BLaER1 treated with 17β-estradiol and CSF1 and Interleukin-3, amounts not matched to agents 10 nM and 100 nM (cell line): ENCODE data around the gene ZRANB1.

Experiments
- H3K27ac ChIP-seq, 11 experiments: shearing (Covaris generic); formaldehyde crosslinking; 2 replicates each; pipeline ENCODE4 v1.8.1; 2022
- H3K27me3 ChIP-seq, 11 experiments: shearing (Covaris generic); formaldehyde crosslinking; 2 replicates each; pipeline ENCODE4 v1.8.1; 2022
- H3K36me3 ChIP-seq, 11 experiments: shearing (Covaris generic); formaldehyde crosslinking; 2 replicates each; pipeline ENCODE4 v1.8.1; 2022
- H3K4me1 ChIP-seq, 10 experiments: shearing (Covaris generic); formaldehyde crosslinking; 2 replicates each; pipeline ENCODE4 v1.8.1; 2022
- H3K4me2 ChIP-seq, 11 experiments: shearing (Covaris generic); formaldehyde crosslinking; 2 replicates each; pipeline ENCODE4 v1.8.1; 2022
- H3K4me3 ChIP-seq, 10 experiments: shearing (Covaris generic); formaldehyde crosslinking; 2 replicates each; pipeline ENCODE4 v1.8.1; 2022
- H3K9ac ChIP-seq, 11 experiments: shearing (Covaris generic); formaldehyde crosslinking; 2 replicates each; pipeline ENCODE4 v1.8.1; 2022
- H3K9me3 ChIP-seq, 11 experiments: shearing (Covaris generic); formaldehyde crosslinking; replicated peaks in 1 of 11; 2 replicates each; pipeline ENCODE4 v1.8.1; 2022
- H4K20me1 ChIP-seq, 11 experiments: shearing (Covaris generic); formaldehyde crosslinking; 2 replicates each; pipeline ENCODE4 v1.8.1; 2022
- Cebpa-rat ChIP-seq, 11 experiments: shearing (Covaris generic); IDR thresholded peaks; 2 replicates each; pipeline ENCODE4 v1.8.1; 2022

ZRANB1 gene

DNA sequence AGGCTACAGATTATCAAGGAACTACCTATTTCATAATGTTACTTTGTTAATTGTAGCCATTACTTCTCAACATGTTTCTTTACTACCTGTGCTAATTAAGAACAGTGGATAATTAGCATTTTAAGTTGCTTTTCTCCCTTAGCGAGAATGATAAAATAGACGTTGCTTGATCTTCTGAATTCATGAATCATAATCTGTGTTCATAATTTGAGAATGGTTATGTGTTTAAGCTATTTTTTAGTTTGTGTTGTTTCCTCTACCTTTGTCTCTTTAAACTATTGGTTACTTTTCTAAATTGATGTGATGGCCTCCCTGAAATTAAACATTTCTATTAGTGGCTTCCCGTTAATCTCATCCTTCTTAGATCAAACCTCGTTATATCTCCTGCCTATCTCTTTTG is at the start of gene ZRANB1:
ZRANB1 (plus strand) TSS at position 301 of the 400 bp plus-strand sequence. CDS start 371 bp downstream, outside the sequence.
- Histone ChIP-seq H3K4me2 (peak within 1 kb of the TSS in 4 of 11 experiments; percentile 11 to 73 (median 42); a peak in 6 of 22 replicates), H3K9me3 (no peaks in the 10 kb centered on the region), H3K36me3 (peaks cover 8 to 45% (median 29%) of the 10 kb centered on the region in 11 experiments), H3K27ac (peak within 1 kb of the TSS in 3 of 11 experiments; percentile 7 to 41 (median 36); a peak in 3 of 22 replicates), H3K4me1 (peaks cover 0 to 38% (median 21%) of the 10 kb centered on the region in 10 experiments; a peak in 15 of 20 replicates), H3K27me3 (no peaks in the 10 kb centered on the region), H3K9ac (no peak within 1 kb of the TSS), H3K4me3 (no peak within 1 kb of the TSS), H4K20me1 (peaks cover 72 to 99% (median 98%) of the 10 kb centered on the region in 11 experiments)
- no peak for TF ChIP-seq Cebpa-rat (IDR thresholded peaks at IDR 0.05)

DNA sequence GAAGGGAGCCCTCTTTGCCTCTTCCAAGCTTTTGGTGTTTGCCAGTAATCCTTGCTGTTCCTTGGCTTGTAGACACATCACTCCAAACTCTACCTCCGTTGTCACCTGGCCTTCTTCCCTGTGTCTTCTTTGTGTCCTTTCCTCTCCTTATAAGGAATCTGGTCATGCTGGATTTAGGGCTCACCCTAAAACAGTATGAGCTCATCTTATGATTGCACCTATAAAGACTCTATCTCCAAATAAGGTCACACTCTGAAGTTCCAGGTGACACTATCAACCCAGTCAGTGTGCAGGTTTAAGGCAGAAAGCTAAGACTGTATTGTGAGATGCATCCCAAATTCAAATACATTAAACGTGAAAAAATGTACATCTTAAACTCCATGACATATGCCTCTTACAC is 49.0 kb upstream of the ZRANB1 start:
- Histone ChIP-seq H3K4me1 (no peaks in the 10 kb centered on the region), H3K9ac (no peak overlapping the region), H3K27ac (no peak overlapping the region), H3K36me3 (no peaks in the 10 kb centered on the region), H3K4me3 (no peak overlapping the region), H4K20me1 (no peaks in the 10 kb centered on the region), H3K27me3 (no peaks in the 10 kb centered on the region), H3K4me2 (no peak overlapping the region), H3K9me3 (no peaks in the 10 kb centered on the region)
- no peak for TF ChIP-seq Cebpa-rat (IDR thresholded peaks at IDR 0.05)

DNA sequence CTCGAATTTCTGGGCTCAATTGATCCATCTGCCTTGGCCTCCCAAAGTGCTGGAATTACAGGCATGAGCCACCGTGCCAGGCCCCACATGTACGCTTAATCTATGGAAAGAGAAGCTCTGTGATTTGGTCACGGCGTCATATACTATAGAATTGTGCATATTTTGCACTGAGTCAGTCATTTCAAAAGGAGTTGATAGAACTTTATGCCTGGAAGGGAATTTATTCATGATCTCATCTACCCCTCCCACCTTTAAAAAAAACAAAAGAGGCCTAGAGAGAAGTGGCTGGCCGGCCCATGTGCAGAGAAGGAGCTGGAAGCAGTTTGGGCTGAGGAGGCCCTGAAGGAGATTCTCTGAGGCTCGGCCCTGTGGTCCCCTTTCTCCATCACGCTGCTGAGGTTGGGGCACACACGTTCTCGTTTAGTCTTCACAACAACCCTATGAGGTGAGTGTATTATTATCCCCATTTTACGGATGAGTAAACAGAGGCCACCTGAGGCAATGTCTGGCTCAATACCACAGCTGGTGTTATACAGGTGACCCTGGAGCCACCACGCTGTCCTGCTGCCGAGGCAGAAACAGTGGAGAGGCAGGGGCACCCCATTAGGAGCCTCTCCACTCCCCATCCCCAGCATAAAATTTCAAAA is 47.2 kb upstream of the ZRANB1 start:
- Histone ChIP-seq H3K4me1 (no peaks in the 10 kb centered on the region), H3K9ac (no peak overlapping the region), H3K4me3 (no peak overlapping the region), H3K27me3 (no peaks in the 10 kb centered on the region), H4K20me1 (no peaks in the 10 kb centered on the region), H3K4me2 (no peak overlapping the region), H3K27ac (no peak overlapping the region), H3K9me3 (no peaks in the 10 kb centered on the region), H3K36me3 (no peaks in the 10 kb centered on the region)
- no peak for TF ChIP-seq Cebpa-rat (IDR thresholded peaks at IDR 0.05)

DNA sequence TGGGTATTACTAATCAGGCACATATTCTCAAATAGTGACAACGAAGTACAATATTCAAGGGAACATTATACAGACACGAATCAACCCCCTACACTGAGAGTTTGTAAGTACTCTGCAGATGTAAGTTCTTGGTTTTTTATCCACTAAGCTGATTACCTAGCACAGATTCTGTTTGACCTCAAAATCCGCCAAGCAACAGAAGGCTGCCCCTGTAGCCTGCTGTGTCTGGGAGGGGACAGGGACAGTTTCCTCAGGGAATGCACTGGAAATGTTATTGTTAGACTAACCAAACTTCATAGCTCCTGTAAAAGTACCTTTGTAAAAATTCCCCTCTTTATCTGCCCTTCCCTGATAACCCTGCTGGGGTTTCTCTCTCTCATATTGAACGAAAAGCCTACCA is 45.2 kb upstream of the ZRANB1 start:
- no peaks in the 10 kb centered on the region for H3K4me1 ChIP-seq
- no peak overlapping the region for H3K4me3 ChIP-seq
- no peaks in the 10 kb centered on the region for H3K27me3 ChIP-seq
- no peaks in the 10 kb centered on the region for H3K9me3 ChIP-seq
- no peaks in the 10 kb centered on the region for H4K20me1 ChIP-seq
- no peaks in the 10 kb centered on the region for H3K36me3 ChIP-seq
- TF ChIP-seq Cebpa-rat (IDR thresholded peaks at IDR 0.05) = no peak
- H3K27ac ChIP-seq = no peak overlapping the region
- H3K9ac ChIP-seq = no peak overlapping the region
- H3K4me2 ChIP-seq = no peak overlapping the region

DNA sequence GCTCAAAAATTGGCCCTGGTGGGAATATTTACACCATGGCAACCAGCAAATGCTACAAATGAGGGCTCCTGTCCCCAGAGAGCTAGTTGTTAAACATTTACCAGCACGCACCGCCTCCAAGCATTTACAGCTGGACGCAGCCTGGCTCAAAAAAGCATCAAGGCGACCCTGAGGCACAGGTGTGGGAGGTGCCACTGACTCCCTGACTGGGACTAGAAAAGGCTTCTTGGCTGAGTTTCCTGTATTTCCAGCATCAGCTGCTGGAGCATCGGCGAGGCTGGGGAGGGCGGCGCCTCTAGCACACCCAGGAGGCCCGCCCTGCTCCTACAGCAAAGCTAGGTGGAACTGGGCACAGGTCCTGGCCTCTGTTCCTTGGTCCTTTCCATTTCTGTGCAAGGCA is 43.5 kb upstream of the ZRANB1 start:
- Histone ChIP-seq H3K4me3 (no peak overlapping the region), H3K27ac (no peak overlapping the region)

DNA sequence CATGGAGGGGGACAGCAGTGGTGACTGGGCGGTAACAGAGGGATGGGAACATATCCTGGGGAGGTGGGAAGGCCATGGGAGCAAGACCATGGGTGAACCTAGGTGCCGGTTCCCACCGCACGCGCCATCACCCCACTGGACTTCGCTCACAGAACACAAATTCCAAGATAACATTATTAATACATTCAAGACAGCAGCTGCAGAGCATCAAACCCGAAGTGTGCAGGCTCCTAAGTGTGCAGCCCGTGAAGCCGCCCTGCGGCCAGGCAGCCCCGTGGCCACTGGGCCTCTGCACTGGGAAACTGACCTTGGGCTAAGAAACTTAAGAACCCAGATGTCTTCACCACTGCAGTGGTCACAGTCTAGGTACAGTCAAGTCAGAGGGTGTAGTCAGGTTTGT is 42.8 kb upstream of the ZRANB1 start:
- Histone ChIP-seq H4K20me1 (no peaks in the 10 kb centered on the region), H3K36me3 (no peaks in the 10 kb centered on the region), H3K4me2 (no peak overlapping the region), H3K27me3 (no peaks in the 10 kb centered on the region), H3K4me1 (no peaks in the 10 kb centered on the region), H3K27ac (no peak overlapping the region), H3K4me3 (no peak overlapping the region), H3K9ac (no peak overlapping the region), H3K9me3 (no peaks in the 10 kb centered on the region)
- no peak for TF ChIP-seq Cebpa-rat (IDR thresholded peaks at IDR 0.05)

More for the DNA sequence above, 43.5 kb upstream of the ZRANB1 start:
- H4K20me1 ChIP-seq = no peaks in the 10 kb centered on the region
- H3K9me3 ChIP-seq = no peaks in the 10 kb centered on the region
- H3K4me1 ChIP-seq = no peaks in the 10 kb centered on the region
- no peak overlapping the region for H3K4me2 ChIP-seq
- H3K36me3 ChIP-seq = no peaks in the 10 kb centered on the region
- H3K27me3 ChIP-seq = no peaks in the 10 kb centered on the region
- TF ChIP-seq Cebpa-rat (IDR thresholded peaks at IDR 0.05) = no peak
- no peak overlapping the region for H3K9ac ChIP-seq

DNA sequence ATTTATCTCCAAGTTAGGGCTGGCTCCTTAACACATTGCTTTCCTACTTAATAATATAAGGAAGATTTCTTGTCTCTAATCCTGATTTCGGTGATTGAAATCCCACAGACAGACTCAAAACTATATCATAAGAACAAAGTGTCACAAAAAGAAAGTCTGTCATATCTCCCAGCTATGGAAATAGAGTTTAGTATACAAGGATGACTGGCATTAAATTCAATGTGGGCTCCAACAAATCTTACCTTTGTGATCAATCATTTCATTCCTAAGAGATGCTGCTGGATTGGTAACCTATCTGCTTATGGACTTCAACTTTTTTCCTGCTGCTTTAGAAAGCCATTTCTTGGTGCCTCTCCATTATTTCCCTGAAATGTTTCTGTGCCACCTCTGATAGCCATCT is 39.5 kb upstream of the ZRANB1 start:
- no peaks in the 10 kb centered on the region for H3K27me3 ChIP-seq
- TF ChIP-seq Cebpa-rat (IDR thresholded peaks at IDR 0.05) = no peak
- H3K9me3 ChIP-seq = no peaks in the 10 kb centered on the region
- no peaks in the 10 kb centered on the region for H3K36me3 ChIP-seq
- no peak overlapping the region for H3K9ac ChIP-seq
- no peak overlapping the region for H3K4me3 ChIP-seq
- H3K4me1 ChIP-seq = no peaks in the 10 kb centered on the region
- no peak overlapping the region for H3K27ac ChIP-seq
- no peak overlapping the region for H3K4me2 ChIP-seq
- no peaks in the 10 kb centered on the region for H4K20me1 ChIP-seq

DNA sequence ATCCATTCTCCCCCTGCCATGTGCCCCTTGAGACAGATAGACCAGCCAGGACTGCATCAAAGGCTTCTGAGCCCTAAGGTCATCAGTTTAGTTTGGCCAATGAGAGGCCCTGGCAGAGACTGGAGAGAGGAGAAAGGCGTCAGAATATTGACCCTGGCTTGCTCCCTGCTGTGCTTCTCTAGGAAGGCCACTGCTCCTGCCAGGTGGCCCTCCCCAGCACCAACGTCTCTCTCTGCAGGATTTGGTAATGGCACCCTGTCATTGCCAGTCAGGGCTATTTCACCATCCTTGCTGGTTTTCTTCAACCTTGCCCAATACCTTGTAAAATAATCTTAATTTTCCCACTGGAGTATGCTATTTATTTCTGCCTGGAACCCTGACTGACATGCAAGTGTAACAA is 38.8 kb upstream of the ZRANB1 start:
- no peak for TF ChIP-seq Cebpa-rat (IDR thresholded peaks at IDR 0.05)
- H3K36me3 ChIP-seq = no peaks in the 10 kb centered on the region
- H3K9ac ChIP-seq = no peak overlapping the region
- no peak overlapping the region for H3K27ac ChIP-seq
- H3K4me1 ChIP-seq = no peaks in the 10 kb centered on the region
- H3K4me2 ChIP-seq = no peak overlapping the region
- H3K9me3 ChIP-seq = no peaks in the 10 kb centered on the region
- H4K20me1 ChIP-seq = no peaks in the 10 kb centered on the region
- no peak overlapping the region for H3K4me3 ChIP-seq
- no peaks in the 10 kb centered on the region for H3K27me3 ChIP-seq

DNA sequence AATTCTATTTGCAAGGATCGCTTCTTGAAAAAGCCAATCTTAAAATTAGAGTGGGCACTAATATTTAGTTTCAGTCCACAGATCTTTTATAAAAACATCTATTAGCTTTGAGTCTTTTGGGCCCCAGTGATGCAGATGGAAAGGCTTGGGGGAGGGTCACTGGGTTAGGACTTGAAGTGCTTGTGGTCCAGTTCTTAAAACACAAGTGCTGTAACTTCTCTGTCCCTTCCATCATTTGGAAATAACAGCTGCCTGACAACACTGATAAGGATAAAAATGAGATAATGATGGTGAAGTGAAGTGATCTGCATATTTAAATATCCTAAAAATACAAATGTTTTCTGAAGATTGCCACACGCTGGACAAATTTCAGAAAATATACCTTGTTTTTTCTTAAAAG is 37.1 kb upstream of the ZRANB1 start:
- no peaks in the 10 kb centered on the region for H3K9me3 ChIP-seq
- no peaks in the 10 kb centered on the region for H4K20me1 ChIP-seq
- H3K36me3 ChIP-seq = no peaks in the 10 kb centered on the region
- no peak overlapping the region for H3K4me2 ChIP-seq
- no peak overlapping the region for H3K4me3 ChIP-seq
- no peak overlapping the region for H3K27ac ChIP-seq
- H3K9ac ChIP-seq = no peak overlapping the region
- H3K4me1 ChIP-seq = no peaks in the 10 kb centered on the region; a peak in 1 of 20 replicates
- no peaks in the 10 kb centered on the region for H3K27me3 ChIP-seq
- TF ChIP-seq Cebpa-rat (IDR thresholded peaks at IDR 0.05) = no peak

DNA sequence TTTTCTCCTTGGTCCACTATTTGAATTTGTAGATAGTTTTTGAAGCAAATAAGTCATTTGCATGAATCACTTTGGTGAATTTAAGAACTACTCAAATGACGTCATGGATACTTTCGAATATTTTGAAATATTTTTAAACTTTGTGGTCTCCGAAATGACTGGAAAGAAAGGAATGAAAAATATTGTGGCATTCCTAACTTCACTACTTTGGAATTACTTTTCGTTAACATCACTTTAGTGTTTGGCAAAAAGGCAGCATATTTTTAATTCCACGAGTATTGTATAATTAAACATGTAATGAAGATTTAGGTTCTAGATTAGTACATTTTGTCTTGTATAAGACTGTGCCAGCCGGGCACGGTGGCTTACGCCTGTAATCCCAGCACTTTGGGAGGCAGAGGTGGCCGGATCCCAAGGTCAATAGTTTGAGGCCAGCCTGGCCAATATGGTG is 35.3 kb upstream of the ZRANB1 start:
- TF ChIP-seq Cebpa-rat (IDR thresholded peaks at IDR 0.05) = no peak
- Histone ChIP-seq H3K9ac (no peak overlapping the region), H3K27ac (no peak overlapping the region), H3K9me3 (no peaks in the 10 kb centered on the region), H3K27me3 (no peaks in the 10 kb centered on the region), H3K4me2 (no peak overlapping the region), H3K4me1 (peaks cover 7 to 17% (median 15%) of the 10 kb centered on the region in 10 experiments; a peak in 18 of 20 replicates), H3K36me3 (no peaks in the 10 kb centered on the region), H3K4me3 (no peak overlapping the region), H4K20me1 (no peaks in the 10 kb centered on the region)
